SK-N-MC (cell line): Measurements from ENCODE around the gene PHKB.

Experiments used
- EZH2 ChIP-seq: fragments of 200-600 bp; sonication (generic); IDR thresholded peaks from one replicate; pipeline ENCODE4 v1.6.1; 2017; ENCODE audit warnings: antibody characterized with exemption
- FOXP2 ChIP-seq: optimal IDR thresholded peaks from 2 replicates; pipeline ENCODE3; 2011; ENCODE audit warnings: mild to moderate bottlenecking, moderate library complexity; ENCODE audit not compliant: insufficient read depth; ENCODE audit errors: extremely low read length, control extremely low read depth
- POLR2AphosphoS5 ChIP-seq: IDR thresholded peaks from 2 replicates; pipeline ENCODE4 v1.6.1; 2012; ENCODE audit warnings: mild to moderate bottlenecking, low read depth, low read length, borderline replicate concordance

- TF ChIP-seq EZH2 (no peak), POLR2AphosphoS5 (no peak), FOXP2 (no peak)
These were observed 232.1 kb downstream of the PHKB start for GRCh38 chr16:47693226-47693625.
